GM12878 (cell line): ENCODE results near the gene DMXL1. TPM values are rescaled to one million over a fixed set of nuclear protein-coding genes. Genes with fewer than 3 reads are reported as not detected.
A peak's percentile ranks its signal among the peaks of the same experiment; 100 is the strongest.

Experiments
- ATAC-seq: fragments of 200-7000 bp; cut with Tn5 transposase; 3 replicates; pipeline ENCODE4 v1.9.1; 2020; ENCODE audit warnings: mild to moderate bottlenecking, moderate library complexity
- BruUV-seq: library from RNA; stranded (reverse); fragments of 400-500 nt; replicated peaks from 2 replicates; lab custom pipeline; 2021; lab: Mats Ljungman, UMichigan
- CTCF ChIA-PET: fragments of 300-600 bp; sonication (Branson Sonifier 250); formaldehyde crosslinking; extraction: SDS; loops from one replicate; lab custom pipeline; 2021; ENCODE audit warnings: inconsistent platforms; lab: Yijun Ruan, JAX
- POLR2A ChIA-PET: fragments of 350-600 bp; formaldehyde crosslinking; extraction: SDS; loops from one replicate; lab custom pipeline; 2021; ENCODE audit warnings: inconsistent platforms; lab: Charles Lee
- RAD21 ChIA-PET: fragments of 300-600 bp; sonication (Branson Sonifier 250); formaldehyde crosslinking; loops from one replicate; lab custom pipeline; 2023; ENCODE audit warnings: antibody characterized with exemption; ENCODE audit not compliant: unreplicated experiment; lab: Charles Lee
- SMC1A ChIA-PET: fragments of 300-600 bp; sonication (Branson Sonifier 250); formaldehyde crosslinking; loops from one replicate; lab custom pipeline; 2023; ENCODE audit not compliant: unreplicated experiment, uncharacterized antibody; lab: Charles Lee
- DNase-seq: peaks from one replicate; pipeline ENCODE4 v3.0.0-alpha.2; 2011; ENCODE audit warnings: low read depth, low spot score
- FAIRE-seq: peaks from 3 replicates; lab custom pipeline; 2011; peaks lifted over from hg19 to GRCh38; lab: Jason Lieb, UNC
- H2AFZ ChIP-seq: 2 replicates; pipeline ENCODE4 v1.6.0; 2011; ENCODE audit warnings: low read depth, low read length, control low read depth; ENCODE audit not compliant: control insufficient read depth
- H3K27ac ChIP-seq: 2 replicates; pipeline ENCODE4 v1.5.1; 2011; ENCODE audit warnings: control low read depth; ENCODE audit not compliant: control insufficient read depth, insufficient read depth
- H3K27me3 ChIP-seq, 2 experiments: replicated peaks in 1 of 2; 2 replicates each; pipeline versions ENCODE4 v1.6.0 to v1.6.1; 2011; ENCODE audit warnings: low read length in 1 of 2; ENCODE audit not compliant: control insufficient read depth in 2 of 2, insufficient read depth in 2 of 2
- H3K36me3 ChIP-seq, 2 experiments: 2 replicates each; pipeline ENCODE4 v1.5.1; 2011; ENCODE audit warnings: low read length in 1 of 2; ENCODE audit not compliant: control insufficient read depth in 2 of 2, insufficient read depth in 2 of 2
- H3K4me1 ChIP-seq: 2 replicates; pipeline ENCODE4 v1.6.1; 2011; ENCODE audit warnings: mild to moderate bottlenecking, low read length, moderate library complexity, mixed read lengths; ENCODE audit not compliant: control insufficient read depth, insufficient read depth
- H3K4me2 ChIP-seq: 2 replicates; pipeline ENCODE4 v1.6.0; 2011; ENCODE audit warnings: control low read depth; ENCODE audit not compliant: control insufficient read depth, insufficient read depth
- H3K4me3 ChIP-seq: fragments of 200-600 bp; sonication (generic); 2 replicates; pipeline ENCODE4 v1.5.1; 2016
- H3K79me2 ChIP-seq: 2 replicates; pipeline ENCODE4 v1.6.0; 2011; ENCODE audit warnings: low read length; ENCODE audit not compliant: control insufficient read depth, insufficient read depth
- H3K9ac ChIP-seq: 2 replicates; pipeline ENCODE4 v1.8.0; 2011; ENCODE audit warnings: low read length, control low read depth, mixed read lengths; ENCODE audit not compliant: control insufficient read depth, insufficient read depth
- H3K9me3 ChIP-seq: replicated peaks from 3 replicates; pipeline ENCODE4 v1.5.1; 2011; ENCODE audit warnings: mild to moderate bottlenecking, low read length; ENCODE audit not compliant: control insufficient read depth, insufficient read depth
- H4K20me1 ChIP-seq: 2 replicates; pipeline ENCODE4 v1.6.0; 2011; ENCODE audit not compliant: control insufficient read depth, insufficient read depth
- CREM ChIP-seq: IDR thresholded peaks from 2 replicates; pipeline ENCODE4 v1.6.1; 2014; ENCODE audit warnings: antibody characterized with exemption, low read depth
- EP300 ChIP-seq, 2 experiments: fragments of 150-350 bp in 1 of 2; IDR thresholded peaks; 2 replicates each; pipeline ENCODE4 v1.6.1; 2011 to 2012; ENCODE audit warnings: low read depth in 2 of 2, low read length in 2 of 2, borderline replicate concordance in 1 of 2, improper control_type of control experiment in 1 of 2, inconsistent platforms in 1 of 2; ENCODE audit not compliant: control insufficient read depth in 1 of 2
- ESRRA ChIP-seq: IDR thresholded peaks from 2 replicates; pipeline ENCODE4 v1.6.1; 2012; ENCODE audit warnings: mild to moderate bottlenecking, low read length, improper control_type of control experiment
- HDAC2 ChIP-seq: fragments of 200-600 bp; sonication (generic); IDR thresholded peaks from 2 replicates; pipeline ENCODE4 v1.6.1; 2017
- IKZF1 ChIP-seq: fragments of 450-650 bp; conservative IDR thresholded peaks from 2 replicates; pipeline ENCODE4 v1.6.1; 2017; ENCODE audit warnings: antibody characterized with exemption, mild to moderate bottlenecking
- IKZF2 ChIP-seq, 2 experiments: fragments of 450-650 bp; IDR thresholded peaks; 2 replicates each; pipeline ENCODE4 v1.6.1; 2017; ENCODE audit warnings: mild to moderate bottlenecking in 2 of 2, moderate library complexity in 2 of 2
- PKNOX1 ChIP-seq: fragments of 450-650 bp; IDR thresholded peaks from 2 replicates; pipeline ENCODE4 v1.6.1; 2016; ENCODE audit warnings: mild to moderate bottlenecking
- PML ChIP-seq: IDR thresholded peaks from 2 replicates; pipeline ENCODE4 v1.6.1; 2012; ENCODE audit warnings: low read length, inconsistent platforms
- RB1 ChIP-seq: fragments of 450-650 bp; formaldehyde crosslinking; IDR thresholded peaks from 2 replicates; pipeline ENCODE4 v1.6.1; 2017; ENCODE audit warnings: mild to moderate bottlenecking, borderline replicate concordance
- RBBP5 ChIP-seq: fragments of 200-600 bp; sonication (generic); conservative IDR thresholded peaks from 2 replicates; pipeline ENCODE4 v1.6.1; 2016
- RCOR1 ChIP-seq: conservative IDR thresholded peaks from 2 replicates; pipeline ENCODE4 v1.6.1; 2012; ENCODE audit warnings: low read depth, low read length, improper control_type of control experiment
- RUNX3 ChIP-seq: IDR thresholded peaks from 2 replicates; pipeline ENCODE4 v1.6.1; 2012; ENCODE audit warnings: low read length, inconsistent platforms
- SMAD1 ChIP-seq: fragments of 450-650 bp; IDR thresholded peaks from 2 replicates; pipeline ENCODE4 v1.6.1; 2018; ENCODE audit warnings: mild to moderate bottlenecking, low read depth; ENCODE audit not compliant: partially characterized antibody
- SMC3 ChIP-seq: IDR thresholded peaks from 2 replicates; pipeline ENCODE4 v1.6.1; 2011; ENCODE audit warnings: low read length, improper control_type of control experiment, borderline replicate concordance
- SPI1 ChIP-seq: IDR thresholded peaks from 2 replicates; pipeline ENCODE4 v1.6.1; 2011; ENCODE audit warnings: low read depth, mild to moderate bottlenecking, low read length, moderate library complexity, borderline replicate concordance; ENCODE audit not compliant: insufficient read depth
- SREBF1 ChIP-seq: IDR thresholded peaks from 2 replicates; pipeline ENCODE4 v1.6.1; 2012; ENCODE audit warnings: mild to moderate bottlenecking, low read length
- STAT1 ChIP-seq: fragments of 450-650 bp; conservative IDR thresholded peaks from 2 replicates; pipeline ENCODE4 v1.6.1; 2014; ENCODE audit warnings: antibody characterized with exemption, mild to moderate bottlenecking
- TCF7 ChIP-seq: IDR thresholded peaks from 2 replicates; pipeline ENCODE4 v1.6.1; 2014; ENCODE audit warnings: antibody characterized with exemption, borderline replicate concordance
- WRNIP1 ChIP-seq: IDR thresholded peaks from 2 replicates; pipeline ENCODE4 v1.6.1; 2011; ENCODE audit warnings: low read depth, low read length, improper control_type of control experiment, borderline replicate concordance
- ZNF217 ChIP-seq: fragments of 450-650 bp; IDR thresholded peaks from 2 replicates; pipeline ENCODE4 v1.6.1; 2017; ENCODE audit warnings: antibody characterized with exemption, mild to moderate bottlenecking
- ZZZ3 ChIP-seq: IDR thresholded peaks from 2 replicates; pipeline ENCODE4 v1.6.1; 2011; ENCODE audit warnings: low read depth; ENCODE audit not compliant: control insufficient read depth, insufficient read length
- WGBS: methylation state at CpG from one replicate; pipeline ENCODE4 v1.1.6; 2016; ENCODE audit warnings: low lambda C conversion rate; ENCODE audit not compliant: insufficient replicate concordance, insufficient coverage; ENCODE audit errors: missing lambda C conversion rate; 5-methylcytosine and 5-hydroxymethylcytosine counted together
- in situ Hi-C: fragments of 300-500 bp; cut with MboI; formaldehyde crosslinking; loops from 9 replicates; pipeline ENCODE4 v1.14.3; 2018; ENCODE audit warnings: mixed read lengths
- intact Hi-C: fragments of 100-400 bp; cut with micrococcal nuclease; formaldehyde crosslinking; loops from one replicate; pipeline ENCODE4 v1.14.2; 2022; ENCODE audit not compliant: unreplicated experiment
- polyA plus RNA-seq, 11 experiments: library from polyadenylated mRNA; depleted of rRNA in 4 of 11; unstranded in 6 of 11; stranded (reverse) in 5 of 11; fragments of >200 nt; fragmentation: Nextera tagmentation in 4 of 11; fragmentation: Illumina TruSeq in 1 of 11; extraction: Ambion mirVana in 4 of 11; extraction: Trizol in 1 of 11; gene quantifications; 1 replicate in 1 of 11; 2 replicates in 10 of 11; pipeline versions ENCODE4 v1.2.1 to v1.2.3, GENCODE V29; 2011 to 2016; ENCODE audit warnings: inconsistent platforms in 2 of 11, missing spikeins in 2 of 11, low read depth in 1 of 11
- total RNA-seq, 4 experiments: library from RNA; depleted of rRNA in 3 of 4; stranded (reverse); fragments of >200 nt in 3 of 4; fragmentation: Illumina TruSeq in 1 of 4; extraction: Trizol in 1 of 4; gene quantifications; 2 replicates each; pipeline versions ENCODE4 v1.2.1 to v1.2.3, GENCODE V29; 2013 to 2021
- TF ChIP-seq, protein P1 (sequence below): fragments of 150-350 bp; IDR thresholded peaks from 2 replicates; pipeline ENCODE4 v1.6.1; 2014; ENCODE audit warnings: mild to moderate bottlenecking, low read depth, low read length

Gene DMXL1
- total and polyA plus RNA-seq, 10 of the 15 experiments (the other 5 are each of a cell fraction or from before 2014, with no cell fraction given): 9.1 to 67.7 (median 34.1) TPM

DNA sequence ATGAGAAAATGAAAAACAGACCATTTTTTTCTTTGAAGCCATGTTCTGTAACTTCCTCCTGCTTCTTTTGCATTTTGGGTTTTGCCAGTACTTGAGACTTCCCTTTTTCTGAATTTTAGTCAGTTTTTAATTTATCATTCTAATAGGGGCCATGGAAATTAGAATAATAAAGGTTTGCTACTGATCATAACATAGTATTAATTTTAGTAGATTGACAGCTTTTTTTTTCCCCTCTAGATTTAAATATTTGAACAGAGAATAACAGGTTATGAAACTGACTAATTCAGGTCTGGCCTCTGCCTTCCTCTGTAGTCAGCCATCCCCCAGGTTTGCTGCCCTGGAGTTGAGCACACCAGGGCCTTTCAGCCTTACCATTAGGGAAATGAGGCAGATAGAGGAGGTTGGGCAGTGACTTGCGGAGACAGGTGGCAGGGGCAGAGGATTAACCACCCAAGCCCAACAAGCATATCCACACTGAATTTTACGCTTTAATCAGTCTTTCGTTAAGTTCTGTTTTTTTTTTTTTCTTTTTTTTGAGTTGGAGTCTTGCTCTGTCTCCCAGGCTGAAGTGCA lies 204.8 kb downstream of the DMXL1 start:
- ChIA-PET RAD21 (interaction anchor here (1.0 to 7.3 kb wide), 6 partner anchors 13 to 136 kb away, joined by 3 to 43 read pairs (median 22); no protein-coding TSS in a partner anchor), CTCF (interaction anchor here (0.6 to 7.2 kb wide), 4 partner anchors 8 to 57 kb away, joined by 3 to 32 read pairs (median 5); no protein-coding TSS in a partner anchor), POLR2A (interaction anchor here (0.9 to 7.4 kb wide), 5 partner anchors 13 to 130 kb away, joined by 3 to 59 read pairs (median 3); no protein-coding TSS in a partner anchor), SMC1A (interaction anchor here (0.9 to 14.5 kb wide), 11 partner anchors 12 to 258 kb away, joined by 3 to 181 read pairs (median 4); no protein-coding TSS in a partner anchor)
- Histone ChIP-seq H2AFZ (peak overlapping the region; percentile 8; the same call in 1 of the 2 replicates), H4K20me1 (no peaks in the 10 kb centered on the region), H3K9me3 (no peaks in the 10 kb centered on the region), H3K36me3 (no peaks in the 10 kb centered on the region), H3K9ac (peak overlapping the region; percentile 56), H3K4me2 (peak overlapping the region; percentile 92), H3K79me2 (peaks cover 89% of the 10 kb centered on the region), H3K27me3 (no peaks in the 10 kb centered on the region), H3K4me1 (peaks cover 66% of the 10 kb centered on the region), H3K4me3 (peak overlapping the region; percentile 9; the same call in 1 of the 2 replicates), H3K27ac (peak overlapping the region; percentile 77)
- FAIRE-seq (no peak), DNase-seq (peak; percentile 75), ATAC-seq (peak; percentile 76)
- WGBS: 3% methylated on average over 3 of the region's 3 CpGs
- intact Hi-C loops (loop anchor here (2.0 kb wide), 1 partner anchor 33 kb away; no protein-coding TSS in a partner anchor), in situ Hi-C loops (loop anchor here (25.0 kb wide), 1 partner anchor 1187 kb away; the partner anchor contains the start of gene PRR16)
- no TSS peak for BruUV-seq
- TF ChIP-seq TCF7 (0 out of 2 replicates have a peak, but pooled peaks have one; percentile 14), STAT1 (no peak), ESRRA (no peak), PKNOX1 (peak; percentile 90), ZZZ3 (no peak), RCOR1 (no peak), IKZF1 (no peak; the same call in 1 of the 2 replicates), RB1 (no peak), CREM (no peak; the same call in 1 of the 2 replicates), PML (no peak), HDAC2 (no peak), IKZF2 (IDR thresholded peaks at IDR 0.05) (peak in 1 of 2 experiments; percentile 8; a peak in 1 of 4 replicates), SPI1 (peak; percentile 56; the same call in 1 of the 2 replicates), ZNF217 (no peak), RUNX3 (peak; percentile 51), SMC3 (no peak), RBBP5 (no peak), WRNIP1 (no peak), EP300 (IDR thresholded peaks at IDR 0.05; ENCODE audit: borderline replicate concordance in 1 of 2, control insufficient read depth in 1 of 2, low read depth in 2 of 2, low read length in 2 of 2) (0 out of 4 replicates have a peak, but pooled peaks of 1 of the 2 experiments have one; percentile 13), SREBF1 (no peak), SMAD1 (no peak)
- TF ChIP-seq, protein P1, sequence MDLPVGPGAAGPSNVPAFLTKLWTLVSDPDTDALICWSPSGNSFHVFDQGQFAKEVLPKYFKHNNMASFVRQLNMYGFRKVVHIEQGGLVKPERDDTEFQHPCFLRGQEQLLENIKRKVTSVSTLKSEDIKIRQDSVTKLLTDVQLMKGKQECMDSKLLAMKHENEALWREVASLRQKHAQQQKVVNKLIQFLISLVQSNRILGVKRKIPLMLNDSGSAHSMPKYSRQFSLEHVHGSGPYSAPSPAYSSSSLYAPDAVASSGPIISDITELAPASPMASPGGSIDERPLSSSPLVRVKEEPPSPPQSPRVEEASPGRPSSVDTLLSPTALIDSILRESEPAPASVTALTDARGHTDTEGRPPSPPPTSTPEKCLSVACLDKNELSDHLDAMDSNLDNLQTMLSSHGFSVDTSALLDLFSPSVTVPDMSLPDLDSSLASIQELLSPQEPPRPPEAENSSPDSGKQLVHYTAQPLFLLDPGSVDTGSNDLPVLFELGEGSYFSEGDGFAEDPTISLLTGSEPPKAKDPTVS: no peak
